ENCODE measurements around the gene SGK1.
"Not testable (repeated sequence)": the region's sequence is repeated elsewhere in the genome, so short reads cannot be mapped to it uniquely, and the experiment has no call there.

The SGK1 gene

GRCh38 chr6:134304381-134304780 lies 13.5 kb downstream of the SGK1 start:
- not testable (repeated sequence) for DNase-seq (ENCODE audit: low read depth in 2 of 2)

DNA sequence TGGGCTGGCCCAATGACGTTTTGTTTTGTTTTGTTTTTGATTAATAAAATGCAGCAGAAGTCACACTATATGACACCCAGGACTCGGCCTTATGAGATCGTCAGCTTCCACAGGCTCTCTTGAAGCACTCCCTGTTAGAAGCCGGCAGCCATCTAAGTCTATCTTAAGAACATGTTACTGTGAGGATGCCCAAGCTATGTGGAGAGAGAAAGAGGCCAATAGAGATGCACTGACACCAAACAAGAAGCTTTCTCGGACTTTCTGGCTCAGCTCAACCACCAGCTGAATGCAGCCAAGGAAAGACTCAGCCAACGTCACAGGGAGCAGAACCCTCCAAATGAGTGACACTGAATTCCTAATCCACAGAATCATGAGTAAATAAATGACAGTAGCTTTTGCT lies 14.0 kb downstream of the SGK1 start:
- DNase-seq (ENCODE audit: low read depth in 2 of 2), result no peak

GRCh38 chr6:134299236-134299635 lies 18.7 kb downstream of the SGK1 start:
- DNase-seq (ENCODE audit: low read depth in 2 of 2), result no peak

DNA sequence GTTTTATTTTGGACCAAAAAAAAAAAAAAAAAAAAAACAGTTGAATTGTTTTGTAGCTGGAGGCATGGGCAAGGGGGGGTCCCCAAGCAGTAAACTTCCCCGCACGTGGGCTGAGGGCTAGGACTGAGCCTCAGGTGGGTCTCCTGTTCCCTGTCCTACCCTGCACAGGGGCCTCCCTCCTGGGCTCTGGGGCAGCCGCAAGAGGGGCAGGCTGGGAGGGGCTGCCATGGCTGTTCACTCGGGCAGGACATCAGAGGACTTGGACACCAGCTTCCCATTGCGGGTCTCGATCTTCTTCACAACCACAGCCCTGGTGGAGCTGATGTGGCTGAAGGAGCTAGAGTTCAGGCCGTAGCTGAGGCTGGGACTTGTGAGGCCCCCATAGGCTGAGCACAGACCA lies 21.1 kb downstream of the SGK1 start:
- DNase-seq (ENCODE audit: low read depth in 2 of 2), result no peak

DNA sequence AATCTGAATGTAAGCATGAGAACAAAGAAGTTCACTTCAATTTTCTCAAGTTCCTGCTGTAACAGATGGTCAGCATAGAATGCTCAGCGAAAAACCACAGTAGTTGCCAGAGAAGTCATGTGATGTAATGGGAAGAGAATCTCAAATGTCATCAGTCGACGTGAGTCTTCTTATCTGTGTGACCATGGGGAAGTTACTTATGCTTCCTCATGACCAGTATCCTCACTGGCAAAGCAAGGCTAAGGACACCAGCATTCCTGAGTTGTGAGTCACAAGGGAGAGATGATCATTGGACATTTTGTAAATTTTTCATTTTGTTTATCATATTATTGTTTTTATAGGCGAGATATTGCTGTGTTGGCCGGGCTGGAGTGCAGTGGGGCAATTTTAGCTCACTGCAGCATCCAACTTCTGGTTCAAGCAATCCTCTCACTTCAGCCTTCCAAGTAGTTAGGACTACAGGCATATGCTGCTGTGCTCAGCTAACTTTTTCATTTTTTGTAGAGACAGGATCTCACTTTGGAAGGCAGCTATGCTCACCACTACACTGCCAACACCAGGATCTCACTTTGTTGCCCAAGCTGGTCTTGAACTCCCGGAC lies 21.9 kb downstream of the SGK1 start:
- no peak for DNase-seq (ENCODE audit: low read depth in 2 of 2)

DNA sequence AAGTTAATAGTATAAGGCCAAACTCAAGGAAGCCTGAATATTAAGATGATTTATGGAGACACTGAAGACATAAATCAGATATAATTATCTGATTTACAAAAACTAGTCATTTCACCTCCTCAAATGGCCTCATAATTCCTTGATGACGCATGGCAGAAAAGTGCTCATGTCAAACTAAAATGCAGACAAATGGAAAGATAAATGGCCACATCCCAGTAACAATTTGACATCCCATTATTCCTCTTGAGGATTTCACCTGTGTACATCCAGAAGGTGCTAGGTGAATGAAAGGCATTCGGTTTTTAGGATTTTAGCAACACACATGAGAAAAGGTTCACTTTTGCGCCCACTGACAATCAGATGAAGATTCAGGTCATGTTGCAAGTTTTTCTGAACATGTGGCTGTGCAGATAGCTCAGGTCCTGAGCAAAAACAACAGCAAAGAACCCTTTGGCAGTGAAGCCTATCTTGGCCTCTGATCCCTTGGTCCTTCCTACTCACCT lies 24.2 kb downstream of the SGK1 start:
- no peak for DNase-seq (ENCODE audit: low read depth in 2 of 2)

- DNase-seq (ENCODE audit: low read depth in 2 of 2), result no peak
Measured at GRCh38 chr6:134291156-134291555, 26.8 kb downstream of the SGK1 start.

GRCh38 chr6:134289204-134289575 lies 28.7 kb downstream of the SGK1 start:
- DNase-seq (ENCODE audit: low read depth in 2 of 2), result no peak

DNA sequence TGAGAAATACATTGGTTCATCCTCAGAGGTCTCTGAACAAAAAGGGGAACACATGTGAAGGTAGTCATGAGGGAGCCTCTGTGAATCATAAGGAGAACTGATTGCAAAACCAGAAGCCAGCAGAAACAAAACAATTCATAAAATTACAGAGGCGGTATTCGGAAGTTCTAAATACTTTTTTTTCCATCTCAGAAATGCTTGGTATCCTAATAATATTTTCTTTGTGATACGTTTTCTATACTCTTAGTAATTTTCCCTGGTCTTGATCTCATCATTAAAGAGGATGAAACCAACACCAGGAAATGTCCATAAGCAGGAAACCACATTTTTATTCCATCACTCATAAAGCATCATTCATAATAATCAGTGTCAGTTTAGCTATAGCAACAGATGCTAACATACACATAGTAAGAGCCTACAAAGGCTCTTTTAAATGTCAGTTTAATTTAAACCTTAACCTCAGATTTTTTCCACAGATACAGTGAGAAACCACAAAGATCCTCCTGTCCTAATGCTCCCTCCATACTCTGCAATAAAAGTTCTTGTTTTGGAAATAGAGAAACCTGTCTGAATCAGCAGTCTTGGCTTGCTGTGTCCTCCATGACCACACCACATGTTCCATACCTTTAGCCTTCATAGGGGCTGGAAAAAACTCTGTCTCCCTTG lies 29.2 kb downstream of the SGK1 start:
- no peak for DNase-seq (ENCODE audit: low read depth in 2 of 2)

DNA sequence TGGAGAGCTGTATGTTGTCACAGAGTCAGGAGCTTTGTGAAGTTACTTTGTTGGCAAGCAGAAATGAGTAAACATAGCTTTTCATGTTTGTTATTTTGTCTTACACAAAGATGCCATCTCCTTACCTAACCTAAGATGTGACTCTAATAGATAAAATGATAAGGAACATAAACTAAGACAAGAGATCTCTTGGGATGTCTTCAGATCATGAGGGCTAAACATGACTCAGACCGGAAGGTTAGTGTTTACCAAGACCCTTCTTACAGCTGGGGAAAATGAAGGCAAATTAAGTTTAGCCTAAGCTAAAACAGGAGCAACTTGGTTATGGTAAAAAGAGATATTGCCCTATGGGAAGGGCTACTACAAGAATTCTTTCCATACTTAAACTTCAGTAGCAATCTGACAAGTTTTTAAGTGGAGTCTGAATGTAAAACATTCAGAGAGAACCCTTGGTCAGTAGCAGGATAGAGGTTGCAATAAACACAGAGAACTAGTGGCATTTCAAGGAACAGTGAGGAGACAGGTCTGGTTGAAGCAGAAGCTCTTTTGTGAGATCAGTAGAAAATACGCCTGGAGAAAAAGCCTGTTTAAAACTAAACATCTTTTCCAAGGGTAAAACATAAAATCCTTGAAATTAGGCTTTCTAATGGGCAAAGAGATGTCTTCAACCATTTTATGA lies 29.9 kb downstream of the SGK1 start:
- no peak for DNase-seq (ENCODE audit: low read depth in 2 of 2)

DNA sequence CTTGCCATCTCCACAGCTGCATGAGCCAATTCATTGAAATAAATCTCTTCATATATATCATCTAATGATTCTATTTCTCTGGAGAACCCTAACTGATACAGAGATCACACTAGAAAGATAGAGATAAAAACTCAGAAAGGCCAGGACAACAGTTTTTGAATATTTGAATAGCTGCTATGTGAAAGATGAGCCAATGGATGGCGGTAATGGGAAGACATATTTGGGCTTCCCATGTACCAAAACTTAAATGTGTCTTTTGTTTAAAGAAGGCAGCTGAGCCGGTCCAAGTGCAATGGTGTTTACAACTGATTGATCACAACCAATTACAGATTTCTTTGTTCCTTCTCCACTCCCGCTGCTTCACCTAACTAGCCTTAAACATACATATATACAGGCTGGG lies 35.1 kb downstream of the SGK1 start:
- no peak for DNase-seq (ENCODE audit: low read depth in 2 of 2)

DNA sequence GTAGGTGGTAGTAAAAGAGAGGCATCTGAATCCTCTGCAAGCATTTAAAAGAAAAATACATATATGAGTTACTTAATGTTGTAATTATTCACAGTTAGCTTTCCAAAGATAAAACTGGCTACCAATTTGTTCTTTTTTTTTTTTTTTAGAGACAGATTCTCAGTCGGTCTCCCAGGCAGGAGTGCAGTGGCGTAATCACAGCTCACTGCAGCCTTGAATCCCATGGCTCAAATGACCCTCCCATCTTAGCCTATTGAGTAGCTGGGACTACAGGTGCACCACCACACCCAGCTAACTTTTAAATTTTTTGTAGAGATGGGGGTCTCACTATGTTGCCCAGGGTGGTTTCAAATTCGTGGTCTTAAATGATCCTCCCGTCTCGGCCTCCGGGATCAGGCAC lies 36.5 kb downstream of the SGK1 start:
- no peak for DNase-seq (ENCODE audit: low read depth in 2 of 2)

GRCh38 chr6:134278000-134278399 lies 39.9 kb downstream of the SGK1 start:
- DNase-seq (ENCODE audit: low read depth in 2 of 2), result no peak

DNA sequence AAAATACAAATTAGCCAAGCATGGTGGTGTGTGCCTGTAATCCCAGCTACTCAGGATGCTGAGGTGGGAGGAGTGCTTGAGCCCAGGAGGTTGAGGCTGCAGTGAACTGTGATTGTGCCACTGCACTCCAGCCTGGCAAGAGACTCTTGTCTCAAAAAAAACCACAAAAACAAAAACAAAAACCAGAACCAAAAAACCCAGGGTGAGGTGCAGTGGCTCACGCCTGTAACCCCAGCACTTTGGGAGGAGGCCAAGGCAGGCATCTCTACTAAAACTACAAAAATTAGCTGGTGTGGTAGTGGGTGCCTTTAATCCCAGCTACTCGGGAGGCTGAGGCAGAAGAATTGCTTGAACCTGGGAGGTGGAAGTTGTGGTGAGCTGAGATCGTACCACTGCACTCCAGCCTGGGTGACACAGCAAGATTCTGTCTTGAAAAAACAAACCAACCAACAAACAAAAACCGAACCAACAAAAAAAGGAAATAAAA lies 41.0 kb downstream of the SGK1 start:
- not testable (repeated sequence) for DNase-seq (ENCODE audit: low read depth in 2 of 2)

DNA sequence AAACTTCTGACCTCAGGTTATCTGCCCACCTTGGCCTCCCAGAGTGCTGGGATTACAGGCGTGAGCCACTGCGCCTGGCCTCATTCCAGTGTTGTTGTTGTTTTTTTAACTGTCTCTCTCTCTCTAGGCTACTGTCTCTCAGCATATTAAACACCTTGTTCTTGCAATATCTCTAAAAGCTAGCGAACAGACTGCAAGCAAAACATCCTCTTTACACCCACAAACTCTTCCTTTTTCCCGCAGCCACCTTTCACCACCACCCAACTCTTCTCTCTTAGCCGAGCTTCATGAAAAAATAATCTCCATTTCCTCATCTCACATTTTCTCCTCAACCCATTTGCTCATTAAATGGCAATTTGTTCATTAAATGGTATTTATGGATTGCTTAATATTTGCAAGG lies 45.5 kb downstream of the SGK1 start:
- no peak for DNase-seq (ENCODE audit: low read depth in 2 of 2)

GRCh38 chr6:134267917-134268361 lies 50.0 kb downstream of the SGK1 start:
- DNase-seq (ENCODE audit: low read depth in 2 of 2), result no peak

DNA sequence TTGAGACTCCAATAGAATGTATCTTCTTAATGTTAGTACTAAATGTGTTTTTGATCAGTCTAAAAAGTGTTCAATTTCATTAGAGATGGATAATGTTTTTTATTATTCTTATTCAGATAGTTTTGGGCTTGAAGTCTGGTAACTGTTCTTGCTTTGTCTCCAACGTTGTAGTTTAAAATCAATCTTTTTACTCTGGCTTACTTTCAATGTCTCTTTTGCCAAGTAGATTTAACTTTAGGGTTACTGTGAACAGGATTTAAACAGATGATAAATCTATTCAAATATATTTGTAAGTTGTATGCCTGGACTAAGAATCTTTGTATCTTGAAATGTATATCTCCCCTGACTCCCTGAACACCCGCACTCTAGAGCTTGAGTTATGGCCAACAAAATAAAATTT lies 51.1 kb downstream of the SGK1 start:
- no peak for DNase-seq (ENCODE audit: low read depth in 2 of 2)

DNA sequence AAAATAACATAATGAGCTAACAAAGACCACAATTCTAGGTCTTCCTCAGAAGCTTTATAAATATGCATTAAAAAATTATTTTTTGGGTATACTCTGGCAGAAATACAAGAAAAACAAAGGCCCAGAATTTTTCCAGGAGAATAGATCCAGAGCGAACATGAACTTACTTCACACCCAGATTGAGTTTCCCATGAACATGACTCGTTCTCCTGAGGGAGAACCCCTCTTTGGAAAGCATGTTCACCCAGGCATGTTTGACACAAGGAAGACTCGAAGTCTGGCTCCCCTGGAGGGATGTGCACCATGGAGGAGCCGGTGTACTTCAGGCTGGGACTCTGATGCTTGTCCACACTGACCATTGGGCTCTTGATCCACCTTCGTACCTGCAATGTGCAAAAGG lies 56.1 kb downstream of the SGK1 start:
- DNase-seq (ENCODE audit: low read depth in 2 of 2), result no peak

GRCh38 chr6:134258849-134259306 lies 59.0 kb downstream of the SGK1 start:
- DNase-seq (ENCODE audit: low read depth in 2 of 2), result no peak

DNA sequence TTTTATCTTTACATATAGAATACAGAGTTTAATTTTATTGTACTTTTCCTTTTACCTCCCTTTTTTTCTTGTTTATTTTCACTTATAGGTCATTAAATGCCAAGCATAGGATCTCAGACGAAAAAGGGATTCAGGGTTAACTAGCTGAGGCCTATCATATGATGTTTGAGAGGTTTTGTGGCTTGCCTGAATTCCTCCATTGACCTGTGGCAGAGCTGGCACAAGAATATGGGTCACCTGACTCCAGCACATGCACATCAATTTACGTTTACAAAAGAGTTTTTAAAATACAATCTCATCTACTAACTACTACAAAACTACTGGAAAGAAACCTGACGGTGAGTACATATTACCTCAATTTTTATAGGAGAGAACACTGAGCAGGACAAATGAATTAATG lies 60.4 kb downstream of the SGK1 start:
- DNase-seq (ENCODE audit: low read depth in 2 of 2), result no peak

- DNase-seq (ENCODE audit: low read depth in 2 of 2), result no peak
Measured at GRCh38 chr6:134256862-134257261, 61.0 kb downstream of the SGK1 start.

GRCh38 chr6:134255280-134255679 lies 62.6 kb downstream of the SGK1 start:
- DNase-seq (ENCODE audit: low read depth in 2 of 2), result not testable (repeated sequence)

DNA sequence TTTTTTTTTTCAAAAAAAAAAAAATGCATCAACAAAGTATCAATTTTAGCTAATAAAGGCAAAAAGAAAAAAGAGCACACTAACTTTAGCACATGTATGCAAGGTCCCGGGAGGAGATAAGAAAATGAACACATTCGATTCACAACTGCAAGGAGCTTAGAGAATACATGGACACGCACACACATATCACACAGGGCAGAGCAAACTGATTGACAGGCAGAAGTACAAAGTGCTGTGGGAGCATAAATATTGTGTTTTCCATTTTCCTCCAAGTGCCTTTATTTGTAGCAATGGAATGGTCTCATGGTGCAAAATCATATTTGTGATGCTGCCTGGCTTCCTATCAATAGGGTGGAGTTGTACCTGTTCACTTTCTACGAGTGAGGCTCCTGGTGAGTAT lies 63.8 kb downstream of the SGK1 start:
- no peak for DNase-seq (ENCODE audit: low read depth in 2 of 2)

Measured in activated CD8-positive, alpha-beta memory T cell treated with anti-CD3 and anti-CD28 coated beads for 4 hours (primary cell).